Neuron (in vitro differentiated cells): ENCODE results near the gene SPTBN1.

Experiments used
- H2AFZ ChIP-seq: one replicate; pipeline ENCODE4 v1.6.1; 2013; ENCODE audit warnings: low read depth, mild to moderate bottlenecking, inconsistent platforms, low read length, moderate library complexity
- H3K27me3 ChIP-seq: one replicate; pipeline ENCODE4 v1.6.1; 2013; ENCODE audit warnings: low read length; ENCODE audit not compliant: insufficient read depth
- H3K36me3 ChIP-seq: one replicate; pipeline ENCODE4 v1.6.1; 2013; ENCODE audit warnings: low read length; ENCODE audit not compliant: insufficient read depth
- H3K4me1 ChIP-seq: one replicate; pipeline ENCODE4 v1.6.1; 2013; ENCODE audit warnings: low read length; ENCODE audit not compliant: insufficient read depth
- H3K4me3 ChIP-seq: 2 replicates; pipeline ENCODE4 v1.5.1; 2013; ENCODE audit warnings: mild to moderate bottlenecking, low read length, moderate library complexity
- H3K9me3 ChIP-seq: one replicate; pipeline ENCODE4 v1.6.1; 2013; ENCODE audit warnings: low read length

SPTBN1 gene

DNA sequence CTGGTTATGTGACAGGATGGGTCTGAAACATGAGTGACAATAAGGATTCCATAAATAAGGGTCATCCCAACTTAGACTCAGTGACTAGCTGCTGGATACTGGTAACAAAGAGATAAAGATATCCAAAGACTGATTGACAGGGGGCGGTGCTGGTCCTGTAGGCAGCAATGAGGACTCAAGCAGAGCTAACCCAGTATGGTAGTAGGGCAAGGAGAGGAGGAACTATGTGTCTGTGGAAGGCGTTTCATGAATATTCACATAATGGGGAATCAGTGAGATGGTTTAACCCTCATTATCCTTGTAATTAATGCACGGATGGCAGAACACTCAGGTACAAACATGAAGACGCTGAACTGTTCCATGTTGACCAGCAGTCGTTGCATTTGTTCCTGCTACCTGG, 164.8 kb downstream of the SPTBN1 start:
- no peaks in the 10 kb centered on the region for H3K9me3 ChIP-seq
- H3K4me3 ChIP-seq: no peak overlapping the region
- peaks cover 85% of the 10 kb centered on the region for H3K36me3 ChIP-seq
- peaks cover 3% of the 10 kb centered on the region for H3K4me1 ChIP-seq
- H3K27me3 ChIP-seq: no peaks in the 10 kb centered on the region
- no peak overlapping the region for H2AFZ ChIP-seq

DNA sequence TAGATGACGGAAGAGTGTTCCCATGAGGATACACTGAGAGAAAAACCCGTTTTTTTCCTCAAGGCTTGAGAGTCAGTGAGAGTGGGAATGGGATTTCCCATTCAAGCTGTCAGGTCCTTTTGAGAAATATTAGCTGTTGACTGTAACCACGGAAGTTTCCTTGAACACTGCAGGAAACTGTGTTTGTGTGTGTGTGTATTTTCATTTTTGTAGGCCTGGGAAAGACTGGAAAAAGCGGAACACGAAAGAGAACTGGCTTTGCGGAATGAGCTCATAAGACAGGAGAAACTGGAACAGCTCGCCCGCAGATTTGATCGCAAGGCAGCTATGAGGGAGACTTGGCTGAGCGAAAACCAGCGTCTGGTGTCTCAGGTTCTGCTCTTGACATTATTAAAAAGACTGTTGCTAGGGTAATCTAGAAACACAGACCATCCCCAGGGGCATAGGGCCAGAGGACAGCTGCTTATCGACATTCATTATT, 168.5 kb downstream of the SPTBN1 start:
- H3K9me3 ChIP-seq: no peaks in the 10 kb centered on the region
- H3K27me3 ChIP-seq: no peaks in the 10 kb centered on the region
- no peak overlapping the region for H2AFZ ChIP-seq
- H3K4me1 ChIP-seq: peaks cover 3% of the 10 kb centered on the region
- H3K36me3 ChIP-seq: peaks cover 87% of the 10 kb centered on the region
- no peak overlapping the region for H3K4me3 ChIP-seq

DNA sequence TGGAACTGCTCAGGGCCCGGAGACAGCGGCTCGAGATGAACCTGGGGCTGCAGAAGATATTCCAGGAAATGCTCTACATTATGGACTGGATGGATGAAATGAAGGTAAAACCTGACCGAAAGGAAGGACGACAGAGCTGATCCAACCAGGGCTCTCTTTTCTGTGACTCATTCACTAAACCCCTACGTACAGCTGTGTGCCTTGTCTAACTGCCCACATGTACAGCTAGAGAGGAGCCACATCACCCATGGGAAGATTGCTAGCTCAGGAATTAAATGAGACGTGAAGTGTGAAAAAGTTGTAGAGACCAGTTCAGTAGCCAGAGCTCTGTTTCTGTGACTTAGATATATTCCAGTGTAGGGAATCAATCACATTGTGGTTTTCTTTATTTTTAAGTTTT, 170.0 kb downstream of the SPTBN1 start:
- Histone ChIP-seq H3K4me3 (no peak overlapping the region), H3K27me3 (no peaks in the 10 kb centered on the region), H2AFZ (no peak overlapping the region), H3K4me1 (no peaks in the 10 kb centered on the region), H3K9me3 (no peaks in the 10 kb centered on the region), H3K36me3 (peaks cover 94% of the 10 kb centered on the region)

DNA sequence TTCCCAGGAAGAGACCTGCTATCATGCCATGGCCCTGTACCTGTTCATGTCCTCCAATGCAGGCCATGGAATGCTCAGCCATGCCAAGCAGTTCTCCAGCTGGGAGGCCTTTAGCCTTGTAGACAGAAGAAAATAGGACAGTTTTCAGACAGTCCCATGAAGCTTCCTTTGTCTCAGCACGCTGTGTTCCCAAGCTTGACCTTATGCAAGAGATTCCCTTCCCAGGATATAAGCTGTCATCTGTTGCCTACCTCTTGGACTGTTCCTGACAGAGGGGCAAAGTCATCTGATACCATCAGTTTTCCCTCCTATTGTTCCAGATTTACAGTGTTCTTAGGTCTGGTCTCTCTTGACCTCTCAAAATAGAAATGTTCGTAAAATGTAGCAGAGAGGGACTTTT, 170.8 kb downstream of the SPTBN1 start:
- Histone ChIP-seq H3K4me1 (no peaks in the 10 kb centered on the region), H3K4me3 (no peak overlapping the region), H3K27me3 (no peaks in the 10 kb centered on the region), H3K9me3 (no peaks in the 10 kb centered on the region), H3K36me3 (peaks cover 94% of the 10 kb centered on the region), H2AFZ (no peak overlapping the region)

- H3K36me3 ChIP-seq: peaks cover 94% of the 10 kb centered on the region
- no peaks in the 10 kb centered on the region for H3K27me3 ChIP-seq
- H3K9me3 ChIP-seq: no peaks in the 10 kb centered on the region
- no peak overlapping the region for H2AFZ ChIP-seq
- no peaks in the 10 kb centered on the region for H3K4me1 ChIP-seq
- H3K4me3 ChIP-seq: no peak overlapping the region
These were observed 171.8 kb downstream of the SPTBN1 start for GRCh38 chr2:54627973-54628372.

DNA sequence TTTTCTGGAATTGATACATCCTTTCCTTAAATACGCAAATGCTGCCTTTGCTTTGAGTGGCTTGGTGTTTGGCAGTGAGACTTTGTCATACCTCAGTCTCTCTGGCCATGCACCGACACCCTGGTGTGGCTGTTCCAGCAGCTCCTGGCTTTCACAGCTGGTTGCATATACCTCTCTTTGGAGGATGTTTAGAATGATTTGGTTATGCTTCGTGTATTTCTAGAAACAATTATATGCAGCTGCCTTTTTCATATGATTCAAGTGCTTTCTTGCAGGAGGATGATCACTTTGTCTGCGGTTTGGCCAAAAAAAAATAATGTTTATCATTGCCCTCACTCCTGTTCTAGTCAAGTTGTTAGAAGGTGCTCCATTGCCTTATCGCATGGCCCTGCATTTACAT, 172.3 kb downstream of the SPTBN1 start:
- H3K27me3 ChIP-seq: no peaks in the 10 kb centered on the region
- no peaks in the 10 kb centered on the region for H3K9me3 ChIP-seq
- no peak overlapping the region for H2AFZ ChIP-seq
- peaks cover 94% of the 10 kb centered on the region for H3K36me3 ChIP-seq
- H3K4me1 ChIP-seq: no peaks in the 10 kb centered on the region
- no peak overlapping the region for H3K4me3 ChIP-seq

GRCh38 chr2:54628957-54629356, 172.8 kb downstream of the SPTBN1 start:
- no peak overlapping the region for H3K4me3 ChIP-seq
- H3K27me3 ChIP-seq: no peaks in the 10 kb centered on the region
- H2AFZ ChIP-seq: no peak overlapping the region
- H3K4me1 ChIP-seq: no peaks in the 10 kb centered on the region
- no peaks in the 10 kb centered on the region for H3K9me3 ChIP-seq
- peaks cover 93% of the 10 kb centered on the region for H3K36me3 ChIP-seq

DNA sequence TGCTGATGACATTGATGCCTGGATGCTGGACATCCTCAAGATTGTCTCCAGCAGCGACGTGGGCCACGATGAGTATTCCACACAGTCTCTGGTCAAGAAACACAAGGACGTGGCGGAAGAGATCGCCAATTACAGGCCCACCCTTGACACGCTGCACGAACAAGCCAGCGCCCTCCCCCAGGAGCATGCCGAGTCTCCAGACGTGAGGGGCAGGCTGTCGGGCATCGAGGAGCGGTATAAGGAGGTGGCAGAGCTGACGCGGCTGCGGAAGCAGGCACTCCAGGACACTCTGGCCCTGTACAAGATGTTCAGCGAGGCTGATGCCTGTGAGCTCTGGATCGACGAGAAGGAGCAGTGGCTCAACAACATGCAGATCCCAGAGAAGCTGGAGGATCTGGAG, 173.3 kb downstream of the SPTBN1 start:
- Histone ChIP-seq H3K9me3 (no peaks in the 10 kb centered on the region), H3K4me1 (no peaks in the 10 kb centered on the region), H3K36me3 (peaks cover 93% of the 10 kb centered on the region), H3K4me3 (no peak overlapping the region), H2AFZ (no peak overlapping the region), H3K27me3 (no peaks in the 10 kb centered on the region)

DNA sequence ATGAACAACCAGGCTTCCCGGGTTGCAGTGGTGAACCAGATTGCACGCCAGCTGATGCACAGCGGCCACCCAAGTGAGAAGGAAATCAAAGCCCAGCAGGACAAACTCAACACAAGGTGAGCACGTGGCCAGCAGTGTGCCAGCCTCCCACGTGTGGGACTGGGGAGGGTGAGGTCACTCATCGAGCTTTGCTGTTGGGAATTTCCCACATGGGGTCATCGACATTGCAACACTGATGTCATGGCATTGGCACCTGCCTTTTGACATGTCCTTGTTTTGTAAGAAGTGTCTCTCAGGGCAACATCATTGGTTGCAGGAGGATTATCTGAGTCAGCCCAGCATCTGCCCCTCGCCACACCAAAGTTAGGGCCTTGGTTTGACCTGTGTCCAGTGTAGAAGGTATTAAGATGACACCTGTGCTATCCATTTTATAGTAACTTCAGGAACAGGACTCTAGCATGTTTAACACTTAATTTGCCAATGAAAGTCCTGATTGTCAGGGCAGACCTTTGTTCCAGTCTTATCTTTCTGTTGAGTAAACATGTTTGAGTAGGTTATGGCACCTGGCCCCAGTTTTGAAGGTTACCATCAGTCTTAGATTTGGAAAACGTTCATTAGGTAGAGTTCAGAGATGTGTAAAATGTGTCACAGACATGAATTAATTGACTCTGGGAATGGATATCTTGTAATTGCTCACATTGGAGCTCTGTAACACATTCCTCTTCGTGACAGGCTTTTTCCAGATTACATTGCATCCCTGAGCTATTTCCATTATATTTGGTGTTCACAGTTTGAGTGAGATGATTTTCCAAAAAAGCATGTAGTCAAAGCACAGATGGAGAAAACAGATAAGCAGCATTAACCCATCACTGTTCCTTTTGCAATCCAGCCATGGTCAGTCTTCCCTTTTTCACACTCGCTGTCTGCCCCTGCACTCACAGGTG, 174.1 kb downstream of the SPTBN1 start:
- H3K4me3 ChIP-seq: no peak overlapping the region
- H2AFZ ChIP-seq: no peak overlapping the region
- no peaks in the 10 kb centered on the region for H3K9me3 ChIP-seq
- no peaks in the 10 kb centered on the region for H3K4me1 ChIP-seq
- H3K27me3 ChIP-seq: no peaks in the 10 kb centered on the region
- peaks cover 90% of the 10 kb centered on the region for H3K36me3 ChIP-seq

GRCh38 chr2:54630858-54631497, 174.9 kb downstream of the SPTBN1 start:
- peaks cover 86% of the 10 kb centered on the region for H3K36me3 ChIP-seq

GRCh38 chr2:54631755-54632154, 175.6 kb downstream of the SPTBN1 start:
- H3K4me1 ChIP-seq: no peaks in the 10 kb centered on the region
- no peak overlapping the region for H2AFZ ChIP-seq
- H3K36me3 ChIP-seq: peaks cover 84% of the 10 kb centered on the region

More at GRCh38 chr2:54630858-54631497, 174.9 kb downstream of the SPTBN1 start:
- Histone ChIP-seq H2AFZ (no peak overlapping the region), H3K4me3 (no peak overlapping the region), H3K27me3 (no peaks in the 10 kb centered on the region), H3K9me3 (no peaks in the 10 kb centered on the region), H3K4me1 (no peaks in the 10 kb centered on the region)

DNA sequence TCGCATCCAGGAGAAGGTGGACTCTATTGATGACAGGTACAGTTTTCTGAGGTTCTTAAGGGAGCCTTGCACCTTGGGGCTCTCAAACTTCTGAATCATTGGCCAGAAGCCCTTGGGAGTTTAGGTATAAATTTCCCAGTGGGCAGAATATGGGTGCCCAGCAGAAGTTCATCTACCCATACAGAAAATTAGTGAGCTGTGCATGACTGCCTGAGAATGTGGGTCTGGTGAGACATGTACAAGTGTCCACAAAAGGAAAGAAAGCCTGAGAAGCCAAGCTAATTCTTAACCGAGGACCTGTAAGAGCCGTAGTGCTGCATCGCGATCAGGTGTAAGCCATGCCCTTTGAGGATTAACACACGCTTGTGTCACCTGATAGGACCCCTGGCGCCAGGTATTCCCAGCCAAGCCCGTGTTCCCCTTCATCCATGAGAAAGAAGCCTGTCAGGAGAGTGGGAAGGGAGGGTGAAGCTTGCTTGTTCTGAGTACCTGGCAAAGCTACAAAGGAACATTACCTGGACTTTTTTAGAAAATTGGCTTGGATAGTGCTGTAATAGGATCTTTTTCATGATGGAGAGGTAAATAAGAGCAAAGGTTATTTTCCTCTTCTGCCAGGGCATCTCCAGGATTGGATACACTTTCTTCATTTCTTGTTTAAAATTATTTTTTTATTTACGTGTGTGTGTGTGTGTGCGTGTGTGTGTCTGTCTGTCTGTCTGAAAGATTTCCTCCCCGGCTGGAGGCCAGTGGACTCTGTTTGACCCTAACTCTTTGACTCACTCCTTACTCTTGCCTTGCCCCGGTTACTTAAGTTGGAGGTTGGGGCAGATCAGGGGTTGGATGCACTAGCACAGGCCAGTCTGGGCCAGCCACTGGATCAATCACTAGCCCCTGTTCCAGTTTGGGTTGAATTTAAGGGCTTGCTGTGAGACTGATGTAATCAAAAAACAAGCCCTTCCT, 176.9 kb downstream of the SPTBN1 start:
- Histone ChIP-seq H3K36me3 (peaks cover 83% of the 10 kb centered on the region), H3K4me1 (no peaks in the 10 kb centered on the region), H3K9me3 (no peaks in the 10 kb centered on the region), H3K4me3 (no peak overlapping the region), H2AFZ (no peak overlapping the region), H3K27me3 (no peaks in the 10 kb centered on the region)

More at GRCh38 chr2:54631755-54632154, 175.6 kb downstream of the SPTBN1 start:
- Histone ChIP-seq H3K4me3 (no peak overlapping the region), H3K27me3 (no peaks in the 10 kb centered on the region), H3K9me3 (no peaks in the 10 kb centered on the region)
